K562 (cell line): ENCODE measurements around the gene ZCCHC14. TPM values are rescaled to one million over a fixed set of nuclear protein-coding genes. Genes with fewer than 3 reads are reported as not detected.
A peak's percentile ranks its signal among the peaks of the same experiment; 100 is the strongest.

Source experiments
- BRCA1 ChIP-seq, 2 experiments: fragments of 450-650 bp in 1 of 2; sonication (generic) in 1 of 2; formaldehyde crosslinking in 1 of 2; IDR thresholded peaks; 2 replicates each; pipeline versions ENCODE4 v1.5.0 to v1.6.1; 2017 to 2020; ENCODE audit warnings: mild to moderate bottlenecking in 1 of 2, missing genetic modification reagents in 1 of 2
- EHMT2 ChIP-seq: fragments of 450-650 bp; IDR thresholded peaks from 2 replicates; pipeline ENCODE4 v1.6.1; 2018; ENCODE audit warnings: antibody characterized with exemption
- EWSR1 ChIP-seq: fragments of 450-650 bp; IDR thresholded peaks from 2 replicates; pipeline ENCODE4 v1.6.1; 2018; ENCODE audit warnings: borderline replicate concordance, mild to moderate bottlenecking, low read depth, moderate library complexity; ENCODE audit not compliant: partially characterized antibody
- FOXA1 ChIP-seq: fragments of 450-650 bp; IDR thresholded peaks from 2 replicates; pipeline ENCODE4 v1.6.1; 2016; ENCODE audit warnings: mild to moderate bottlenecking, borderline replicate concordance
- FOXK2 ChIP-seq, 2 experiments: fragments of 450-650 bp; IDR thresholded peaks in 1 of 2; conservative IDR thresholded peaks in 1 of 2; 2 replicates each; pipeline ENCODE4 v1.6.1; 2016; ENCODE audit warnings: low read depth in 2 of 2, mild to moderate bottlenecking in 1 of 2
- JUND ChIP-seq, 2 experiments: IDR thresholded peaks; 2 replicates in 1 of 2; 3 replicates in 1 of 2; pipeline ENCODE4 v1.6.1; 2011; ENCODE audit warnings: borderline replicate concordance in 2 of 2, low read depth in 2 of 2, low read length in 2 of 2, improper control_type of control experiment in 1 of 2, missing biosample characterization in 1 of 2, missing genetic modification characterization in 1 of 2, missing genetic modification reagents in 1 of 2
- NCOA1 ChIP-seq: fragments of 450-650 bp; IDR thresholded peaks from 2 replicates; pipeline ENCODE4 v1.6.1; 2016; ENCODE audit warnings: low read depth
- ZBED1 ChIP-seq: IDR thresholded peaks from 2 replicates; pipeline ENCODE4 v1.6.1; 2014
- ZNF165 ChIP-seq: fragments of 250-450 bp; sonication (Bioruptor Pico); IDR thresholded peaks from 2 replicates; pipeline ENCODE4 v1.4.0; 2020; ENCODE audit warnings: borderline replicate concordance
- ZNF239 ChIP-seq: fragments of 250-450 bp; sonication (Bioruptor Pico); IDR thresholded peaks from 2 replicates; pipeline ENCODE4 v1.4.0; 2020; ENCODE audit warnings: mild to moderate bottlenecking
- ZNF830 ChIP-seq: fragments of 250-450 bp; sonication (Bioruptor Pico); IDR thresholded peaks from 2 replicates; pipeline ENCODE4 v1.5.0; 2021; ENCODE audit warnings: mild to moderate bottlenecking
- polyA plus RNA-seq, 8 experiments: library from polyadenylated mRNA; depleted of rRNA in 4 of 8; stranded (reverse) in 5 of 8; unstranded in 3 of 8; fragments of >200 nt; fragmentation: Nextera tagmentation in 2 of 8; fragmentation: Illumina TruSeq in 1 of 8; extraction: Ambion mirVana in 2 of 8; extraction: Trizol in 1 of 8; gene quantifications; 2 replicates each; pipeline versions ENCODE4 v1.2.1 to v1.2.3, GENCODE V29; 2011 to 2014; ENCODE audit warnings: inconsistent platforms in 1 of 8, missing spikeins in 1 of 8
- total RNA-seq, 7 experiments: library from RNA; depleted of rRNA in 6 of 7; stranded (reverse); fragments of >200 nt in 6 of 7; fragmentation: Illumina TruSeq in 2 of 7; extraction: Trizol in 2 of 7; gene quantifications; 2 replicates each; pipeline versions ENCODE4 v1.2.1 to v1.2.3, GENCODE V29; 2011 to 2021; ENCODE audit warnings: low replicate concordance in 1 of 7
- TF ChIP-seq, protein P1 (sequence below): sonication (generic); formaldehyde crosslinking; IDR thresholded peaks from 2 replicates; pipeline ENCODE4 v1.8.1; 2023; ENCODE audit warnings: missing genetic modification reagents, mild to moderate bottlenecking, borderline replicate concordance
- TF ChIP-seq, protein P2 (sequence below): IDR thresholded peaks from 2 replicates; pipeline ENCODE4 v1.6.1; 2014; ENCODE audit warnings: antibody characterized with exemption
- TF ChIP-seq, protein P3 (sequence below), 2 experiments: fragments of 450-650 bp; conservative IDR thresholded peaks; 2 replicates each; pipeline ENCODE4 v1.6.1; 2017; ENCODE audit warnings: mild to moderate bottlenecking in 2 of 2, moderate library complexity in 2 of 2
- TF ChIP-seq, protein P4 (sequence below): fragments of 200-800 bp; sonication (Bioruptor generic); IDR thresholded peaks from 2 replicates; pipeline ENCODE4 v1.6.1; 2017; ENCODE audit warnings: missing genetic modification characterization, missing compliant biosample characterization
- TF ChIP-seq, protein P5 (sequence below): fragments of 450-650 bp; formaldehyde crosslinking; conservative IDR thresholded peaks from 2 replicates; pipeline ENCODE4 v1.4.0; 2022; ENCODE audit warnings: mild to moderate bottlenecking, missing genetic modification characterization

ZCCHC14 gene
- total and polyA plus RNA-seq, 9 of the 15 experiments (the other 6 are each of a cell fraction or from before 2014, with no cell fraction given): 1.5 to 12.4 (median 2.9) TPM

DNA sequence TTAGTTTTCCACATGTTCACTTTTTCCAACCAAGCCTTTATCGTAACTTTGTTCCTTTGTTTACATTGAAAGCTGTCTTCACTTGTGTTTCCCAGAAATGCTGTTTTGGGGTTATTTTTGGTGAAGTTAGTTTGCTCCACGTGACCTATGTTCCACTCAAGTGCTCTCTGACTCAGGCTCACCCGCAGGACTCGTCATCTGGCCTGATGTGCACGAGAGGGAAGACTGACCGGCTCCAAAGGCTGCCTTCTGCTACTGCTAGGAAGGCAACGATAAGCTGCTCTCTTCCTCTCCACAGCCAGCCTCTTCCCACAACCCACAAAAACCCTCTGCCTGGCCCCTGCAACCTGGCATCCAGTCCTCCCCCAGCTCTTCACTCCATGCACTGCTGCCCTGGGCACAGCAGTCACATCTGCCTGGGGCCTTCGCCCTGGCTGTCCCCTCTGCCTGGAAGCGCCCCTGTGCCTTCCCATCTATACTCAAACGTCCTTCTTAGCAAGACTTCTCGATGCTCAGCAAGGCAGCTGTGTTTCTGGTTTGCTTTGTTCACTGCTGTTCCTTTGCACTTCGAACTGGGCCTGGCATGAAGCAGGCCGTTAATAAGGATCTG lies 28.0 kb downstream of the ZCCHC14 start (continued):
- TF ChIP-seq, protein P1, sequence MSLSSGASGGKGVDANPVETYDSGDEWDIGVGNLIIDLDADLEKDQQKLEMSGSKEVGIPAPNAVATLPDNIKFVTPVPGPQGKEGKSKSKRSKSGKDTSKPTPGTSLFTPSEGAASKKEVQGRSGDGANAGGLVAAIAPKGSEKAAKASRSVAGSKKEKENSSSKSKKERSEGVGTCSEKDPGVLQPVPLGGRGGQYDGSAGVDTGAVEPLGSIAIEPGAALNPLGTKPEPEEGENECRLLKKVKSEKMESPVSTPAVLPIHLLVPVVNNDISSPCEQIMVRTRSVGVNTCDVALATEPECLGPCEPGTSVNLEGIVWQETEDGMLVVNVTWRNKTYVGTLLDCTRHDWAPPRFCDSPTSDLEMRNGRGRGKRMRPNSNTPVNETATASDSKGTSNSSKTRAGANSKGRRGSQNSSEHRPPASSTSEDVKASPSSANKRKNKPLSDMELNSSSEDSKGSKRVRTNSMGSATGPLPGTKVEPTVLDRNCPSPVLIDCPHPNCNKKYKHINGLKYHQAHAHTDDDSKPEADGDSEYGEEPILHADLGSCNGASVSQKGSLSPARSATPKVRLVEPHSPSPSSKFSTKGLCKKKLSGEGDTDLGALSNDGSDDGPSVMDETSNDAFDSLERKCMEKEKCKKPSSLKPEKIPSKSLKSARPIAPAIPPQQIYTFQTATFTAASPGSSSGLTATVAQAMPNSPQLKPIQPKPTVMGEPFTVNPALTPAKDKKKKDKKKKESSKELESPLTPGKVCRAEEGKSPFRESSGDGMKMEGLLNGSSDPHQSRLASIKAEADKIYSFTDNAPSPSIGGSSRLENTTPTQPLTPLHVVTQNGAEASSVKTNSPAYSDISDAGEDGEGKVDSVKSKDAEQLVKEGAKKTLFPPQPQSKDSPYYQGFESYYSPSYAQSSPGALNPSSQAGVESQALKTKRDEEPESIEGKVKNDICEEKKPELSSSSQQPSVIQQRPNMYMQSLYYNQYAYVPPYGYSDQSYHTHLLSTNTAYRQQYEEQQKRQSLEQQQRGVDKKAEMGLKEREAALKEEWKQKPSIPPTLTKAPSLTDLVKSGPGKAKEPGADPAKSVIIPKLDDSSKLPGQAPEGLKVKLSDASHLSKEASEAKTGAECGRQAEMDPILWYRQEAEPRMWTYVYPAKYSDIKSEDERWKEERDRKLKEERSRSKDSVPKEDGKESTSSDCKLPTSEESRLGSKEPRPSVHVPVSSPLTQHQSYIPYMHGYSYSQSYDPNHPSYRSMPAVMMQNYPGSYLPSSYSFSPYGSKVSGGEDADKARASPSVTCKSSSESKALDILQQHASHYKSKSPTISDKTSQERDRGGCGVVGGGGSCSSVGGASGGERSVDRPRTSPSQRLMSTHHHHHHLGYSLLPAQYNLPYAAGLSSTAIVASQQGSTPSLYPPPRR (CRISPR knock-in tag): no peak
- TF ChIP-seq ZNF830 (no peak), ZNF165 (CRISPR knock-in tag) (no peak), EHMT2 (no peak), BRCA1 (IDR thresholded peaks at IDR 0.05) (no peak), BRCA1 (CRISPR knock-in tag; IDR thresholded peaks at IDR 0.05) (0 out of 2 replicates have a peak, but pooled peaks have one; percentile 41), EWSR1 (no peak), FOXA1 (no peak), NCOA1 (no peak), FOXK2 (conservative IDR thresholded peaks at IDR 0.05 in 1 of 2, IDR thresholded peaks at IDR 0.05 in 1 of 2; ENCODE audit: low read depth in 2 of 2) (peak; percentile 92), JUND (IDR thresholded peaks at IDR 0.05; ENCODE audit: borderline replicate concordance, low read depth, low read length) (peak; percentile 84; the same call in 1 of the 2 replicates), JUND (tag; IDR thresholded peaks at IDR 0.05; ENCODE audit: borderline replicate concordance, low read depth, low read length) (peak; percentile 78; the same call in 2 of the 3 replicates), ZNF239 (CRISPR knock-in tag) (no peak), ZBED1 (no peak)
- TF ChIP-seq, protein P2, sequence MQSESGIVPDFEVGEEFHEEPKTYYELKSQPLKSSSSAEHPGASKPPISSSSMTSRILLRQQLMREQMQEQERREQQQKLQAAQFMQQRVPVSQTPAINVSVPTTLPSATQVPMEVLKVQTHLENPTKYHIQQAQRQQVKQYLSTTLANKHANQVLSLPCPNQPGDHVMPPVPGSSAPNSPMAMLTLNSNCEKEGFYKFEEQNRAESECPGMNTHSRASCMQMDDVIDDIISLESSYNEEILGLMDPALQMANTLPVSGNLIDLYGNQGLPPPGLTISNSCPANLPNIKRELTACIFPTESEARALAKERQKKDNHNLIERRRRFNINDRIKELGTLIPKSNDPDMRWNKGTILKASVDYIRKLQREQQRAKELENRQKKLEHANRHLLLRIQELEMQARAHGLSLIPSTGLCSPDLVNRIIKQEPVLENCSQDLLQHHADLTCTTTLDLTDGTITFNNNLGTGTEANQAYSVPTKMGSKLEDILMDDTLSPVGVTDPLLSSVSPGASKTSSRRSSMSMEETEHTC: peak; percentile 56; the same call in 1 of the 2 replicates
- TF ChIP-seq, protein P3, sequence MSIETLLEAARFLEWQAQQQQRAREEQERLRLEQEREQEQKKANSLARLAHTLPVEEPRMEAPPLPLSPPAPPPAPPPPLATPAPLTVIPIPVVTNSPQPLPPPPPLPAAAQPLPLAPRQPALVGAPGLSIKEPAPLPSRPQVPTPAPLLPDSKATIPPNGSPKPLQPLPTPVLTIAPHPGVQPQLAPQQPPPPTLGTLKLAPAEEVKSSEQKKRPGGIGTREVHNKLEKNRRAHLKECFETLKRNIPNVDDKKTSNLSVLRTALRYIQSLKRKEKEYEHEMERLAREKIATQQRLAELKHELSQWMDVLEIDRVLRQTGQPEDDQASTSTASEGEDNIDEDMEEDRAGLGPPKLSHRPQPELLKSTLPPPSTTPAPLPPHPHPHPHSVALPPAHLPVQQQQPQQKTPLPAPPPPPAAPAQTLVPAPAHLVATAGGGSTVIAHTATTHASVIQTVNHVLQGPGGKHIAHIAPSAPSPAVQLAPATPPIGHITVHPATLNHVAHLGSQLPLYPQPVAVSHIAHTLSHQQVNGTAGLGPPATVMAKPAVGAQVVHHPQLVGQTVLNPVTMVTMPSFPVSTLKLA (conservative IDR thresholded peaks at IDR 0.05): peak; percentile 46 to 69; a peak in 3 of 4 replicates
- TF ChIP-seq, protein P4, sequence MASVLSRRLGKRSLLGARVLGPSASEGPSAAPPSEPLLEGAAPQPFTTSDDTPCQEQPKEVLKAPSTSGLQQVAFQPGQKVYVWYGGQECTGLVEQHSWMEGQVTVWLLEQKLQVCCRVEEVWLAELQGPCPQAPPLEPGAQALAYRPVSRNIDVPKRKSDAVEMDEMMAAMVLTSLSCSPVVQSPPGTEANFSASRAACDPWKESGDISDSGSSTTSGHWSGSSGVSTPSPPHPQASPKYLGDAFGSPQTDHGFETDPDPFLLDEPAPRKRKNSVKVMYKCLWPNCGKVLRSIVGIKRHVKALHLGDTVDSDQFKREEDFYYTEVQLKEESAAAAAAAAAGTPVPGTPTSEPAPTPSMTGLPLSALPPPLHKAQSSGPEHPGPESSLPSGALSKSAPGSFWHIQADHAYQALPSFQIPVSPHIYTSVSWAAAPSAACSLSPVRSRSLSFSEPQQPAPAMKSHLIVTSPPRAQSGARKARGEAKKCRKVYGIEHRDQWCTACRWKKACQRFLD (CRISPR knock-in tag): no peak
- TF ChIP-seq, protein P5, sequence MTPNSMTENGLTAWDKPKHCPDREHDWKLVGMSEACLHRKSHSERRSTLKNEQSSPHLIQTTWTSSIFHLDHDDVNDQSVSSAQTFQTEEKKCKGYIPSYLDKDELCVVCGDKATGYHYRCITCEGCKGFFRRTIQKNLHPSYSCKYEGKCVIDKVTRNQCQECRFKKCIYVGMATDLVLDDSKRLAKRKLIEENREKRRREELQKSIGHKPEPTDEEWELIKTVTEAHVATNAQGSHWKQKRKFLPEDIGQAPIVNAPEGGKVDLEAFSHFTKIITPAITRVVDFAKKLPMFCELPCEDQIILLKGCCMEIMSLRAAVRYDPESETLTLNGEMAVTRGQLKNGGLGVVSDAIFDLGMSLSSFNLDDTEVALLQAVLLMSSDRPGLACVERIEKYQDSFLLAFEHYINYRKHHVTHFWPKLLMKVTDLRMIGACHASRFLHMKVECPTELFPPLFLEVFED (CRISPR knock-in tag): no peak
